ENCODE data around the gene SLC39A11. TPM values are rescaled to one million over a fixed set of nuclear protein-coding genes. Genes with fewer than 3 reads are reported as not detected.

The SLC39A11 gene
- total RNA-seq, 1 experiment from 2014 or later, result 46.4 TPM

DNA sequence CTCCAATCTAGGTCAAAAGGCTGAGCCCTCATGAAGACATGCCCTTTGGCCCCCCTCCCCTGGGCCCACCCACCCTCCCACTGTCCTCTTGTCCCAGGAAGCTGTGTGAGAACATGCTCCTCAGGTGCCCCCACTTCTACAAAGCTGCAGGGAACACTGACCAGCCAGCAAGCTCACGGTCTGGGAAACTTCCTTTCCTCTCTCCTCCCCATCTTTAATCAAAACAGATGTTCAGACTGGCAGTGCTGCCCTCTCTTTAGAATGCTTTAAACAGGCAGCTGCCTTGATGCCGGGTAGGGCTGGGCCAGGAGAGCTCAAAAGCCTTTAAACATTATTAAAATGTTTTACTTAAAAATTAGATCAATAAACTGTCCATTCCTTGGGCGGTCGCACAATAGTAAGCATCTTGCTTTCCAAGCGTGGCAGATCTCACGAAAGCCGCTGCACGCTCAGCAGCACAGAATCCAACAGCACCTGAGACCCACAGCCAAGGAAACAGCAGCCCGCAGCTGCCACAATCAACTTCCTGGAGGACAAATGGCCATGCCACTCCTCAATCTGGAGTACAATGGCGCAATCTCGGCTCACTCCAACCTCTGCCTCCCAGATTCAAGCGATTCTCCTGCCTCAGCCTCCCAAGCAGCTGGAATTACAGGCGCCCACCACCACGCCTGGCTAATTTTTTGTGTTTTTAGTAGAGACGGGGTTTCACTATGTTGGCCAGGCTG lies 399.2 kb downstream of the SLC39A11 start:
- Histone ChIP-seq H3K4me3 (replicated peaks in 1 of 2; ENCODE audit: low read depth in 1 of 2, low read length in 2 of 2) (no peak overlapping the region), H4K20me1 (ENCODE audit: insufficient read depth) (no peaks in the 10 kb centered on the region), H3K27ac (ENCODE audit: low read depth, low read length) (no peak overlapping the region), H3K9me3 (ENCODE audit: control insufficient read depth in 1 of 2, insufficient read depth in 1 of 2, low read depth in 1 of 2, low read length in 2 of 2) (no peaks in the 10 kb centered on the region), H3K27me3 (ENCODE audit: insufficient read depth, low read length) (no peaks in the 10 kb centered on the region), H3K36me3 (ENCODE audit: control insufficient read depth in 1 of 2, insufficient read depth in 2 of 2, low read length in 2 of 2) (no peaks in the 10 kb centered on the region), H3K4me2 (ENCODE audit: low read length) (no peak overlapping the region), H3K9me2 (ENCODE audit: insufficient read depth) (no peaks in the 10 kb centered on the region), H3K9ac (ENCODE audit: low read length) (no peak overlapping the region), H3K79me2 (ENCODE audit: insufficient read depth, low read length) (no peaks in the 10 kb centered on the region), H3K4me1 (ENCODE audit: control insufficient read depth in 1 of 2, insufficient read depth in 2 of 2, low read length in 2 of 2) (peaks cover 3 to 27% of the 10 kb centered on the region in 2 experiments; a peak in 3 of 4 replicates), H2AFZ (ENCODE audit: low read depth, low read length, poor library complexity, severe bottlenecking) (no peak overlapping the region)
- ChIA-PET POLR2A (interaction anchor here (1.0 to 1.3 kb wide), 2 partner anchors 10 to 100 kb away, joined by 3 read pairs; no protein-coding TSS in a partner anchor), CTCF (interaction anchor here (0.9 to 2.0 kb wide), 2 partner anchors 136 to 498 kb away, joined by 3 to 4 read pairs; no protein-coding TSS in a partner anchor), RAD21 (ENCODE audit: low non-redundant PET in 1 of 2, low total read pairs in 2 of 2, uncharacterized antibody in 2 of 2, unreplicated experiment in 2 of 2) (no interaction called here)
- DNase-seq (ENCODE audit: low read depth, low spot score), result no peak
- intact Hi-C loops (cut with micrococcal nuclease), result no loop called here
- BruUV-seq (replicated peaks), result no TSS peak
- no peak for ATAC-seq
- TF ChIP-seq, protein P1, sequence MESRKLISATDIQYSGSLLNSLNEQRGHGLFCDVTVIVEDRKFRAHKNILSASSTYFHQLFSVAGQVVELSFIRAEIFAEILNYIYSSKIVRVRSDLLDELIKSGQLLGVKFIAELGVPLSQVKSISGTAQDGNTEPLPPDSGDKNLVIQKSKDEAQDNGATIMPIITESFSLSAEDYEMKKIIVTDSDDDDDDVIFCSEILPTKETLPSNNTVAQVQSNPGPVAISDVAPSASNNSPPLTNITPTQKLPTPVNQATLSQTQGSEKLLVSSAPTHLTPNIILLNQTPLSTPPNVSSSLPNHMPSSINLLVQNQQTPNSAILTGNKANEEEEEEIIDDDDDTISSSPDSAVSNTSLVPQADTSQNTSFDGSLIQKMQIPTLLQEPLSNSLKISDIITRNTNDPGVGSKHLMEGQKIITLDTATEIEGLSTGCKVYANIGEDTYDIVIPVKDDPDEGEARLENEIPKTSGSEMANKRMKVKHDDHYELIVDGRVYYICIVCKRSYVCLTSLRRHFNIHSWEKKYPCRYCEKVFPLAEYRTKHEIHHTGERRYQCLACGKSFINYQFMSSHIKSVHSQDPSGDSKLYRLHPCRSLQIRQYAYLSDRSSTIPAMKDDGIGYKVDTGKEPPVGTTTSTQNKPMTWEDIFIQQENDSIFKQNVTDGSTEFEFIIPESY (IDR thresholded peaks at IDR 0.05; ENCODE audit: extremely low read depth, insufficient replicate concordance, low read length), result no peak
- TF ChIP-seq, protein P2, sequence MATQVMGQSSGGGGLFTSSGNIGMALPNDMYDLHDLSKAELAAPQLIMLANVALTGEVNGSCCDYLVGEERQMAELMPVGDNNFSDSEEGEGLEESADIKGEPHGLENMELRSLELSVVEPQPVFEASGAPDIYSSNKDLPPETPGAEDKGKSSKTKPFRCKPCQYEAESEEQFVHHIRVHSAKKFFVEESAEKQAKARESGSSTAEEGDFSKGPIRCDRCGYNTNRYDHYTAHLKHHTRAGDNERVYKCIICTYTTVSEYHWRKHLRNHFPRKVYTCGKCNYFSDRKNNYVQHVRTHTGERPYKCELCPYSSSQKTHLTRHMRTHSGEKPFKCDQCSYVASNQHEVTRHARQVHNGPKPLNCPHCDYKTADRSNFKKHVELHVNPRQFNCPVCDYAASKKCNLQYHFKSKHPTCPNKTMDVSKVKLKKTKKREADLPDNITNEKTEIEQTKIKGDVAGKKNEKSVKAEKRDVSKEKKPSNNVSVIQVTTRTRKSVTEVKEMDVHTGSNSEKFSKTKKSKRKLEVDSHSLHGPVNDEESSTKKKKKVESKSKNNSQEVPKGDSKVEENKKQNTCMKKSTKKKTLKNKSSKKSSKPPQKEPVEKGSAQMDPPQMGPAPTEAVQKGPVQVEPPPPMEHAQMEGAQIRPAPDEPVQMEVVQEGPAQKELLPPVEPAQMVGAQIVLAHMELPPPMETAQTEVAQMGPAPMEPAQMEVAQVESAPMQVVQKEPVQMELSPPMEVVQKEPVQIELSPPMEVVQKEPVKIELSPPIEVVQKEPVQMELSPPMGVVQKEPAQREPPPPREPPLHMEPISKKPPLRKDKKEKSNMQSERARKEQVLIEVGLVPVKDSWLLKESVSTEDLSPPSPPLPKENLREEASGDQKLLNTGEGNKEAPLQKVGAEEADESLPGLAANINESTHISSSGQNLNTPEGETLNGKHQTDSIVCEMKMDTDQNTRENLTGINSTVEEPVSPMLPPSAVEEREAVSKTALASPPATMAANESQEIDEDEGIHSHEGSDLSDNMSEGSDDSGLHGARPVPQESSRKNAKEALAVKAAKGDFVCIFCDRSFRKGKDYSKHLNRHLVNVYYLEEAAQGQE (IDR thresholded peaks at IDR 0.05; ENCODE audit: low read depth), result no peak
- no peak for TF ChIP-seq CEBPB (IDR thresholded peaks at IDR 0.05; ENCODE audit: low read depth)
- no peak for TF ChIP-seq ZNF274 (IDR thresholded peaks at IDR 0.05; ENCODE audit: low read depth, low read length)
- TF ChIP-seq JUND (IDR thresholded peaks at IDR 0.05), result no peak
- TF ChIP-seq TCF7L2 (IDR thresholded peaks at IDR 0.05; ENCODE audit: borderline replicate concordance, extremely low read depth, insufficient read depth, insufficient read length), result no peak
- TF ChIP-seq EZH2phosphoT487 (IDR thresholded peaks at IDR 0.05; ENCODE audit: borderline replicate concordance), result no peak
- TF ChIP-seq SRF (IDR thresholded peaks at IDR 0.05; ENCODE audit: low read depth), result no peak
- no peak for TF ChIP-seq EZH2 (IDR thresholded peaks at IDR 0.05)
